Calu3 (cell line): ENCODE results near the gene FLOT2. TPM values are rescaled to one million over a fixed set of nuclear protein-coding genes. Genes with fewer than 3 reads are reported as not detected.

Source experiments
- BruUV-seq: library from RNA; stranded (reverse); fragments of 400-500 nt; replicated peaks from 2 replicates; lab custom pipeline; 2021; lab: Mats Ljungman, UMichigan
- CTCF ChIA-PET: fragments of 300-600 bp; sonication (Branson Sonifier 250); formaldehyde crosslinking; loops from one replicate; lab custom pipeline; 2022; ENCODE audit warnings: antibody characterized with exemption; lab: Charles Lee
- DNase-seq: peaks from one replicate; pipeline ENCODE4 v3.0.0; 2022
- H3K27ac Mint-ChIP-seq: one replicate; pipeline ENCODE4 v1.8.0; 2022; ENCODE audit warnings: mixed read lengths; ENCODE audit not compliant: unreplicated experiment
- H3K27me3 Mint-ChIP-seq: one replicate; pipeline ENCODE4 v1.8.0; 2022; ENCODE audit warnings: mixed read lengths; ENCODE audit not compliant: unreplicated experiment
- H3K36me3 Mint-ChIP-seq: one replicate; pipeline ENCODE4 v1.8.0; 2022; ENCODE audit warnings: mild to moderate bottlenecking, moderate library complexity, mixed read lengths; ENCODE audit not compliant: insufficient read depth, unreplicated experiment
- H3K4me1 Mint-ChIP-seq: one replicate; pipeline ENCODE4 v1.8.0; 2022; ENCODE audit warnings: mild to moderate bottlenecking, low read depth, mixed read lengths; ENCODE audit not compliant: unreplicated experiment
- H3K4me3 Mint-ChIP-seq: one replicate; pipeline ENCODE4 v1.8.0; 2022; ENCODE audit warnings: mild to moderate bottlenecking, low read depth, moderate library complexity, mixed read lengths; ENCODE audit not compliant: unreplicated experiment
- H3K9me3 Mint-ChIP-seq: one replicate; pipeline ENCODE4 v1.8.0; 2022; ENCODE audit warnings: low read depth, mixed read lengths; ENCODE audit not compliant: unreplicated experiment
- CTCF ChIP-seq: fragments of 200-600 bp; IDR thresholded peaks from one replicate; pipeline ENCODE4 v1.8.0; 2022; ENCODE audit warnings: antibody characterized with exemption; ENCODE audit not compliant: unreplicated experiment
- intact Hi-C: fragments of 100-400 bp; cut with micrococcal nuclease; formaldehyde crosslinking; loops from one replicate; pipeline ENCODE4 v1.10.0; 2022; ENCODE audit not compliant: unreplicated experiment
- total RNA-seq: library from RNA; stranded (reverse); gene quantifications from 2 replicates; pipeline ENCODE4 v1.2.3, GENCODE V29; 2022

FLOT2 gene
- total RNA-seq, 1 experiment from 2014 or later: 152 TPM

GRCh38 chr17:28889996-28890395, 7.5 kb downstream of the FLOT2 start:
- no peak for DNase-seq
- BruUV-seq: no TSS peak
- Mint-ChIP-seq H3K9me3 (no peaks in the 10 kb centered on the region), H3K36me3 (peaks cover 11% of the 10 kb centered on the region), H3K27me3 (no peaks in the 10 kb centered on the region), H3K4me3 (no peak overlapping the region), H3K27ac (no peak overlapping the region), H3K4me1 (peaks cover 15% of the 10 kb centered on the region)
- no peak for TF ChIP-seq CTCF
- intact Hi-C loops: no loop called here
- CTCF ChIA-PET: no interaction called here

GRCh38 chr17:28888832-28889231, 8.7 kb downstream of the FLOT2 start:
- H3K4me3 Mint-ChIP-seq: no peak overlapping the region
- TF ChIP-seq CTCF: no peak
- no peak overlapping the region for H3K27ac Mint-ChIP-seq
- CTCF ChIA-PET: no interaction called here
- no peak for DNase-seq
- no peaks in the 10 kb centered on the region for H3K9me3 Mint-ChIP-seq
- H3K27me3 Mint-ChIP-seq: no peaks in the 10 kb centered on the region
- no TSS peak for BruUV-seq
- peaks cover 11% of the 10 kb centered on the region for H3K36me3 Mint-ChIP-seq
- intact Hi-C loops: no loop called here
- peaks cover 13% of the 10 kb centered on the region for H3K4me1 Mint-ChIP-seq

GRCh38 chr17:28887871-28888471, 9.6 kb downstream of the FLOT2 start:
- intact Hi-C loops: no loop called here
- TF ChIP-seq CTCF: no peak
- Mint-ChIP-seq H3K36me3 (peaks cover 11% of the 10 kb centered on the region), H3K4me3 (no peak overlapping the region), H3K9me3 (no peaks in the 10 kb centered on the region), H3K4me1 (peaks cover 4% of the 10 kb centered on the region), H3K27me3 (no peaks in the 10 kb centered on the region), H3K27ac (no peak overlapping the region)
- no peak for DNase-seq
- CTCF ChIA-PET: no interaction called here
- no TSS peak for BruUV-seq

- no peaks in the 10 kb centered on the region for H3K27me3 Mint-ChIP-seq
- no peak overlapping the region for H3K4me3 Mint-ChIP-seq
- H3K27ac Mint-ChIP-seq: no peak overlapping the region
- peaks cover 13% of the 10 kb centered on the region for H3K36me3 Mint-ChIP-seq
- no peaks in the 10 kb centered on the region for H3K4me1 Mint-ChIP-seq
- CTCF ChIA-PET: interaction anchor here (0.8 kb wide), 1 partner anchor 16 kb away, joined by 8 read pairs; no protein-coding TSS in a partner anchor
- BruUV-seq: no TSS peak
- no peaks in the 10 kb centered on the region for H3K9me3 Mint-ChIP-seq
- no peak for DNase-seq
- intact Hi-C loops: no loop called here
- TF ChIP-seq CTCF: no peak
Observed at GRCh38 chr17:28885951-28886350, 11.6 kb downstream of the FLOT2 start.
